DND-41 (cell line): ENCODE results near the gene LRRC75B.
"Not testable (repeated sequence)": the region's sequence is repeated elsewhere in the genome, so short reads cannot be mapped to it uniquely, and the experiment has no call there.

Experiments used
- ATAC-seq: fragments of 200-7000 bp; cut with Tn5 transposase; 3 replicates; pipeline ENCODE4 v1.9.1; 2021; ENCODE audit warnings: low read depth; ENCODE audit not compliant: insufficient read depth
- DNase-seq: peaks from one replicate; pipeline ENCODE4 v3.0.0-alpha.2; 2020
- H2AFZ ChIP-seq: 2 replicates; pipeline ENCODE4 v1.6.0; 2012; ENCODE audit warnings: low read depth, low read length
- H3K27ac ChIP-seq: 2 replicates; pipeline ENCODE4 v1.5.1; 2012; ENCODE audit warnings: low read length, inconsistent platforms
- H3K27me3 ChIP-seq: fragments of 200-600 bp; sonication (generic); 2 replicates; pipeline ENCODE4 v1.6.0; 2012; ENCODE audit warnings: low read length, mild to moderate bottlenecking, inconsistent platforms; ENCODE audit not compliant: insufficient read depth, poor library complexity
- H3K36me3 ChIP-seq: 2 replicates; pipeline ENCODE4 v1.5.1; 2012; ENCODE audit warnings: low read length, inconsistent platforms; ENCODE audit not compliant: insufficient read depth
- H3K4me1 ChIP-seq: 2 replicates; pipeline ENCODE4 v1.5.1; 2012; ENCODE audit warnings: mild to moderate bottlenecking, low read length; ENCODE audit not compliant: insufficient read depth
- H3K4me2 ChIP-seq: 2 replicates; pipeline ENCODE4 v1.6.0; 2012; ENCODE audit warnings: mild to moderate bottlenecking, moderate library complexity, low read length, inconsistent platforms; ENCODE audit not compliant: insufficient read depth
- H3K4me3 ChIP-seq, 2 experiments: fragments of 200-600 bp in 1 of 2; shearing (Covaris generic) in 1 of 2; 2 replicates each; pipeline ENCODE4 v1.5.1; 2012 to 2016; ENCODE audit warnings: inconsistent platforms in 2 of 2, low read length in 2 of 2, mild to moderate bottlenecking in 2 of 2, low read depth in 1 of 2, moderate library complexity in 1 of 2
- H3K79me2 ChIP-seq: 2 replicates; pipeline ENCODE4 v1.6.0; 2012; ENCODE audit warnings: low read length, inconsistent platforms; ENCODE audit not compliant: insufficient read depth
- H3K9ac ChIP-seq: 2 replicates; pipeline ENCODE4 v1.6.0; 2012; ENCODE audit warnings: low read depth, mild to moderate bottlenecking, inconsistent platforms, low read length, moderate library complexity
- H3K9me3 ChIP-seq: 2 replicates; pipeline ENCODE4 v1.5.1; 2012; ENCODE audit warnings: low read length, moderate library complexity, mild to moderate bottlenecking, inconsistent platforms; ENCODE audit not compliant: insufficient read depth, severe bottlenecking
- H4K20me1 ChIP-seq: 2 replicates; pipeline ENCODE4 v1.6.0; 2012; ENCODE audit warnings: low read length; ENCODE audit not compliant: insufficient read depth
- EZH2 ChIP-seq: IDR thresholded peaks from 3 replicates; pipeline ENCODE4 v1.6.1; 2012; ENCODE audit warnings: borderline replicate concordance, low read depth, mild to moderate bottlenecking, moderate library complexity, low read length, inconsistent platforms; ENCODE audit not compliant: severe bottlenecking
- TF ChIP-seq, protein P1 (sequence below): IDR thresholded peaks from 2 replicates; pipeline ENCODE4 v1.5.1; 2012; ENCODE audit warnings: borderline replicate concordance, low read length, moderate library complexity, mild to moderate bottlenecking; ENCODE audit not compliant: poor library complexity, severe bottlenecking; ENCODE audit errors: extremely low read depth

LRRC75B gene

DNA sequence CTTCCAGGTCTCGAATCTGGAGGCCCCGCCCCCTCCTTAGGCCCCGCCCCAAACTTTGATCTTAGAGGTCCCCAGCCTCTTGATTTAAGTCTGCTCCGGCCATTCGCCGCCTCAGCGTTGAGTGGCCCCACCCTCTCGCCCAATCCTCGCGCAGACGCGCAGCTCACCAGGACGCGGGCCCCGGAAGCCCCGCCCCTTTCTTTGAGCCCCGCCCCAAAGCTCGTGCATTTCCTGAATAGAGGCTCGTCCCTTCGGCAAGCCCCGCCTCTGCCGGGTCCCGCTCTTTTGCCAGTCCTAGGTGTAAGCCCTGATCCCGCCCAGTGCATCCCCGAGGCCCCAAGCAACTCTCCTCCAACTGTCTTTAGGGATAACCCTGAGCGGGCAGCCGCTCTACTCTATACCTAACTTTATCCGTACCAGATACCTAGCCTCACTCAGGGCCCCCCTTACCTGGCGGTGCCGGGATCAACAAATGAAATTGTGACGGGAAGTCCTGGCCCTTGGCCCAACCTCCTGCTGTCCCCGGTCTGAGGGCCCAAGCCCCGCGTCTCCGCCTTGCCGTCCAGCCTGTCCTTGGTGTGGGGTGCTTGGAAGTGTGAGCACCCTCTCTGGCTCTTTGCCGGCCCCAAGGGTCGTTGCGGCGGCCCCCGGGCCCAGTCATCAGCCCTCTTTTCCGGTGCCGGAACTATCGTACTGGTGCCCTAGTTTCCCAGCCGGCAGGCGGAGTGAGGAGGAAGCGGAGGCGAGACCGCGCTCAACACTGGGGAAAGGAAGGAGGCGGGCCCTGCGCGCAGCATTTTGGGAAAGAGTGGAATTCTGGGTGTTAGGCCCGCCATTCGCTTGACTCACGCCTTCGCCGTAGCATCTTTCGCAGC is 37.5 kb downstream of the LRRC75B start, which contains the start of gene SNRPD3:
TSS of gene SNRPD3 (plus strand) at position 835 of the 875 bp plus-strand sequence. CDS start 1,676 bp downstream, outside the sequence.
- TF ChIP-seq, protein P1, sequence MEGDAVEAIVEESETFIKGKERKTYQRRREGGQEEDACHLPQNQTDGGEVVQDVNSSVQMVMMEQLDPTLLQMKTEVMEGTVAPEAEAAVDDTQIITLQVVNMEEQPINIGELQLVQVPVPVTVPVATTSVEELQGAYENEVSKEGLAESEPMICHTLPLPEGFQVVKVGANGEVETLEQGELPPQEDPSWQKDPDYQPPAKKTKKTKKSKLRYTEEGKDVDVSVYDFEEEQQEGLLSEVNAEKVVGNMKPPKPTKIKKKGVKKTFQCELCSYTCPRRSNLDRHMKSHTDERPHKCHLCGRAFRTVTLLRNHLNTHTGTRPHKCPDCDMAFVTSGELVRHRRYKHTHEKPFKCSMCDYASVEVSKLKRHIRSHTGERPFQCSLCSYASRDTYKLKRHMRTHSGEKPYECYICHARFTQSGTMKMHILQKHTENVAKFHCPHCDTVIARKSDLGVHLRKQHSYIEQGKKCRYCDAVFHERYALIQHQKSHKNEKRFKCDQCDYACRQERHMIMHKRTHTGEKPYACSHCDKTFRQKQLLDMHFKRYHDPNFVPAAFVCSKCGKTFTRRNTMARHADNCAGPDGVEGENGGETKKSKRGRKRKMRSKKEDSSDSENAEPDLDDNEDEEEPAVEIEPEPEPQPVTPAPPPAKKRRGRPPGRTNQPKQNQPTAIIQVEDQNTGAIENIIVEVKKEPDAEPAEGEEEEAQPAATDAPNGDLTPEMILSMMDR = no peak
- TF ChIP-seq EZH2 = no peak
- Histone ChIP-seq H3K36me3 (peaks cover 54% of the 10 kb centered on the region), H3K4me1 (peaks cover 57% of the 10 kb centered on the region), H3K27me3 (no peaks in the 10 kb centered on the region), H3K4me3 (peak within 1 kb of the TSS; percentile 96 to 97), H2AFZ (peak within 1 kb of the TSS; percentile 78), H3K9me3 (no peaks in the 10 kb centered on the region), H3K4me2 (peak within 1 kb of the TSS; percentile 94), H3K9ac (peak within 1 kb of the TSS; percentile 98), H3K79me2 (peaks cover 92% of the 10 kb centered on the region), H4K20me1 (peaks cover 64% of the 10 kb centered on the region), H3K27ac (peak within 1 kb of the TSS; percentile 100)
- ATAC-seq (peak; percentile 82), DNase-seq (peak; percentile 100)

GRCh38 chr22:24554313-24555164 is 38.3 kb downstream of the LRRC75B start, which contains the start of gene GUCD1:
Gene GUCD1 (minus strand): TSS chr22:24555138. CDS start chr22:24554991, 147 bp downstream.
- peak; percentile 50 for DNase-seq
- peak within 1 kb of the TSS; percentile 96 to 97 for H3K4me3 ChIP-seq
- H2AFZ ChIP-seq = peak within 1 kb of the TSS; percentile 78
- peaks cover 92% of the 10 kb centered on the region for H3K79me2 ChIP-seq
- peaks cover 71% of the 10 kb centered on the region for H4K20me1 ChIP-seq
- no peaks in the 10 kb centered on the region for H3K27me3 ChIP-seq
- ATAC-seq = no peak
- no peak for TF ChIP-seq EZH2
- TF ChIP-seq, protein P1 = no peak
- H3K36me3 ChIP-seq = peaks cover 60% of the 10 kb centered on the region
- H3K4me1 ChIP-seq = peaks cover 54% of the 10 kb centered on the region
- H3K9me3 ChIP-seq = no peaks in the 10 kb centered on the region
- peak within 1 kb of the TSS; percentile 100 for H3K27ac ChIP-seq
- H3K4me2 ChIP-seq = peak within 1 kb of the TSS; percentile 94
- H3K9ac ChIP-seq = peak within 1 kb of the TSS; percentile 98

GRCh38 chr22:24553597-24554312 is 39.1 kb downstream of the LRRC75B start:
- no peak for DNase-seq
- peaks cover 70% of the 10 kb centered on the region for H4K20me1 ChIP-seq

DNA sequence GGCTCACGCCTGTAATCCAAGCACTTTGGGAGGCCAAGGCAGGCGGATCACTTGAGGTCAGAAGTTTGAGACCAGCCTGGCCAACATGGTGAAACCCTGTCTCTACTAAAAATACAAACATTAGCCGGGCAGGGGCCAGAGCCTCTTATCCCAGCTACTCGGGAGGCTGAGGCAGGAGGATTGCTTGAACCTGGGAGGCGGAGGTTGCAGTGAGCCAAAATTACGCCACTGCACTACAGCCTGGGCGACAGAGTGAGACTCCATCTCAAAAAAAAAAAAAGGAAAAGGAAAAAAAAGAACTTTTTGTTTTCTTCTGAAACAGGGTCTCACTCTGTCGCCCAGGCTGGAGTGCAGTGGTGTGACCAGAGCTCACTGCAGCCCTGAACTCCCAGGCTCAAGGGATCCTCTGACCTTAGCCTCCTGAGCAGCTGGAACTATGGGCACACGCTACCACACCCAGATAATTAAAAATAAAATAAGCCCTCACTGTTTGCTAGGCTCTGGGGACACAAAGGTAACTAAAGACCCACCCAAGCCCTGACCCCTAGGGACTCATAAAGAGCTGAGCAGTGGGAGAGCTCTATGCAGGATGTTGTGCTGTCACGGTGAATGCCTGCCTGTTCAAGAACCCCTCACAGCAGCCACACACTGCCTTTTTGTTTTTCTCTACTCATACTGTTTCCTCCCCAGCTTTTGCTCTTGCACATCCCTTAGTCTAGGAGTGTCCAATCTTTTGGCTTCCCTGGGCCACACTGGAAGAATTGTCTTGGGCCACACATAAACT is 40.2 kb downstream of the LRRC75B start:
- not testable (repeated sequence) for DNase-seq, H2AFZ ChIP-seq, H3K9me3 ChIP-seq, H3K27me3 ChIP-seq, ATAC-seq
- H4K20me1 ChIP-seq = peaks cover 62% of the 10 kb centered on the region
- peaks cover 60% of the 10 kb centered on the region for H3K36me3 ChIP-seq
- H3K79me2 ChIP-seq = peaks cover 84% of the 10 kb centered on the region
- peak overlapping the region; percentile 91 for H3K27ac ChIP-seq
- peak overlapping the region; percentile 98; the same call in 1 of the 2 replicates for H3K9ac ChIP-seq
- peak overlapping the region in 1 of 2 experiments; percentile 96; a peak in 1 of 4 replicates for H3K4me3 ChIP-seq
- H3K4me1 ChIP-seq = peaks cover 35% of the 10 kb centered on the region
- peak overlapping the region; percentile 90 for H3K4me2 ChIP-seq

More at GRCh38 chr22:24553597-24554312, 39.1 kb downstream of the LRRC75B start:
- H3K36me3 ChIP-seq = peaks cover 60% of the 10 kb centered on the region
- H3K9ac ChIP-seq = peak overlapping the region; percentile 98
- peak overlapping the region; percentile 91 for H3K27ac ChIP-seq
- H3K4me3 ChIP-seq = peak overlapping the region; percentile 60 to 96
- H3K27me3 ChIP-seq = no peaks in the 10 kb centered on the region
- no peak for TF ChIP-seq EZH2
- TF ChIP-seq, protein P1 = no peak
- H3K4me1 ChIP-seq = peaks cover 46% of the 10 kb centered on the region
- no peak overlapping the region for H2AFZ ChIP-seq
- H3K9me3 ChIP-seq = no peaks in the 10 kb centered on the region
- H3K4me2 ChIP-seq = peak overlapping the region; percentile 90
- H3K79me2 ChIP-seq = peaks cover 92% of the 10 kb centered on the region
- no peak for ATAC-seq
